ENCODE results near the gene ROCK2.
"Not testable (repeated sequence)": the region's sequence is repeated elsewhere in the genome, so short reads cannot be mapped to it uniquely, and the experiment has no call there.

Gene ROCK2

GRCh38 chr2:11261564-11261963, 82.9 kb downstream of the ROCK2 start:
- DNase-seq = not testable (repeated sequence)

GRCh38 chr2:11260979-11261378, 83.5 kb downstream of the ROCK2 start:
- DNase-seq = no peak

- no peak for DNase-seq
Observed at GRCh38 chr2:11257964-11258363, 86.5 kb downstream of the ROCK2 start.

- DNase-seq = no peak
Observed at GRCh38 chr2:11257078-11257477, 87.4 kb downstream of the ROCK2 start.

GRCh38 chr2:11256166-11256565, 88.3 kb downstream of the ROCK2 start:
- no peak for DNase-seq

GRCh38 chr2:11254100-11254536, 90.3 kb downstream of the ROCK2 start:
- DNase-seq = no peak

GRCh38 chr2:11252458-11252857, 92.0 kb downstream of the ROCK2 start:
- DNase-seq = not testable (repeated sequence)

- no peak for DNase-seq
Observed at GRCh38 chr2:11250400-11251196, 93.8 kb downstream of the ROCK2 start.

GRCh38 chr2:11245322-11245721, 99.1 kb downstream of the ROCK2 start:
- DNase-seq = no peak

GRCh38 chr2:11244091-11244826, 100.2 kb downstream of the ROCK2 start:
- no peak for DNase-seq

- no peak for DNase-seq
Observed at GRCh38 chr2:11243512-11243911, 100.9 kb downstream of the ROCK2 start.

- DNase-seq = no peak
Observed at GRCh38 chr2:11242542-11243174, 101.8 kb downstream of the ROCK2 start.

GRCh38 chr2:11241412-11242203, 102.8 kb downstream of the ROCK2 start:
- DNase-seq = no peak

GRCh38 chr2:11239666-11240462, 104.6 kb downstream of the ROCK2 start:
- no peak for DNase-seq

GRCh38 chr2:11239147-11239546, 105.3 kb downstream of the ROCK2 start:
- DNase-seq = no peak

GRCh38 chr2:11237122-11237521, 107.3 kb downstream of the ROCK2 start:
- DNase-seq = no peak

GRCh38 chr2:11236335-11236734, 108.1 kb downstream of the ROCK2 start:
- no peak for DNase-seq

- no peak for DNase-seq
Observed at GRCh38 chr2:11235583-11235982, 108.9 kb downstream of the ROCK2 start.

- DNase-seq = peak; percentile 22
Observed at GRCh38 chr2:11234309-11234708, 110.1 kb downstream of the ROCK2 start.

GRCh38 chr2:11231193-11231592, 113.2 kb downstream of the ROCK2 start:
- DNase-seq = not testable (repeated sequence)

- DNase-seq = no peak
Observed at GRCh38 chr2:11228692-11229091, 115.7 kb downstream of the ROCK2 start.

- no peak for DNase-seq
Observed at GRCh38 chr2:11227595-11227994, 116.8 kb downstream of the ROCK2 start.
